ENCODE results near the gene DOCK4.

GRCh38 chr7:112252141-112252540 lies 45.9 kb upstream of the DOCK4 start:
- no peak for TF ChIP-seq POLR2A (IDR thresholded peaks at IDR 0.05)
- TF ChIP-seq, protein P1, sequence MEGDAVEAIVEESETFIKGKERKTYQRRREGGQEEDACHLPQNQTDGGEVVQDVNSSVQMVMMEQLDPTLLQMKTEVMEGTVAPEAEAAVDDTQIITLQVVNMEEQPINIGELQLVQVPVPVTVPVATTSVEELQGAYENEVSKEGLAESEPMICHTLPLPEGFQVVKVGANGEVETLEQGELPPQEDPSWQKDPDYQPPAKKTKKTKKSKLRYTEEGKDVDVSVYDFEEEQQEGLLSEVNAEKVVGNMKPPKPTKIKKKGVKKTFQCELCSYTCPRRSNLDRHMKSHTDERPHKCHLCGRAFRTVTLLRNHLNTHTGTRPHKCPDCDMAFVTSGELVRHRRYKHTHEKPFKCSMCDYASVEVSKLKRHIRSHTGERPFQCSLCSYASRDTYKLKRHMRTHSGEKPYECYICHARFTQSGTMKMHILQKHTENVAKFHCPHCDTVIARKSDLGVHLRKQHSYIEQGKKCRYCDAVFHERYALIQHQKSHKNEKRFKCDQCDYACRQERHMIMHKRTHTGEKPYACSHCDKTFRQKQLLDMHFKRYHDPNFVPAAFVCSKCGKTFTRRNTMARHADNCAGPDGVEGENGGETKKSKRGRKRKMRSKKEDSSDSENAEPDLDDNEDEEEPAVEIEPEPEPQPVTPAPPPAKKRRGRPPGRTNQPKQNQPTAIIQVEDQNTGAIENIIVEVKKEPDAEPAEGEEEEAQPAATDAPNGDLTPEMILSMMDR (IDR thresholded peaks at IDR 0.05): no peak

All from testis (tissue), 2 donors.